HepG2 (cell line): ENCODE results near the gene ETF1. TPM values are rescaled to one million over a fixed set of nuclear protein-coding genes. Genes with fewer than 3 reads are reported as not detected.

Experiments
- ATAC-seq: fragments of 200-7000 bp; cut with Tn5 transposase; 3 replicates; pipeline ENCODE4 v1.9.1; 2020; ENCODE audit warnings: mild to moderate bottlenecking, moderate library complexity
- BruUV-seq: library from RNA; stranded (reverse); fragments of 400-500 nt; replicated peaks from 2 replicates; lab custom pipeline; 2021; lab: Mats Ljungman, UMichigan
- CTCF ChIA-PET: fragments of 300-600 bp; formaldehyde crosslinking; extraction: SDS; loops from one replicate; lab custom pipeline; 2021; ENCODE audit warnings: low total read pairs, inconsistent platforms, low intra/inter-chr PET ratio; lab: Yijun Ruan, JAX
- POLR2A ChIA-PET: fragments of 350-600 bp; sonication (Branson Sonifier 250); formaldehyde crosslinking; loops from one replicate; lab custom pipeline; 2020; ENCODE audit warnings: antibody characterized with exemption, inconsistent platforms; lab: Yijun Ruan, JAX
- DNase-seq: peaks from one replicate; pipeline ENCODE4 v3.0.0-alpha.2; 2015; ENCODE audit warnings: low spot score
- FAIRE-seq: peaks from 3 replicates; lab custom pipeline; 2011; peaks lifted over from hg19 to GRCh38; lab: Jason Lieb, UNC
- H2AFZ ChIP-seq: one replicate; pipeline ENCODE4 v1.6.1; 2011; ENCODE audit warnings: low read length, inconsistent platforms
- H3K27ac ChIP-seq: fragments of 300-600 bp; 3 replicates; pipeline ENCODE4 v1.8.0; 2011; ENCODE audit warnings: mixed run types, mild to moderate bottlenecking, mixed read lengths, low read length, inconsistent platforms; ENCODE audit not compliant: insufficient read depth; ENCODE audit errors: extremely low read length
- H3K27me3 ChIP-seq, 2 experiments: fragments of 200-600 bp in 1 of 2; 2 replicates in 1 of 2; 3 replicates in 1 of 2; pipeline versions ENCODE4 v1.6.0 to v1.8.0; 2011; ENCODE audit warnings: low read length in 2 of 2, mild to moderate bottlenecking in 2 of 2, moderate library complexity in 2 of 2, inconsistent platforms in 1 of 2; ENCODE audit not compliant: insufficient read depth in 2 of 2, control insufficient read depth in 1 of 2
- H3K36me3 ChIP-seq, 2 experiments: fragments of 200-600 bp in 1 of 2; replicated peaks in 1 of 2; 2 replicates in 1 of 2; 3 replicates in 1 of 2; pipeline versions ENCODE4 v1.5.1 to v1.8.0; 2011; ENCODE audit warnings: low read length in 2 of 2, inconsistent platforms in 1 of 2; ENCODE audit not compliant: insufficient read depth in 2 of 2, control insufficient read depth in 1 of 2
- H3K4me1 ChIP-seq: 2 replicates; pipeline ENCODE4 v1.5.1; 2012; ENCODE audit warnings: low read length, inconsistent platforms; ENCODE audit not compliant: insufficient read depth
- H3K4me2 ChIP-seq: 2 replicates; pipeline ENCODE4 v1.6.0; 2011; ENCODE audit warnings: low read depth, low read length, inconsistent platforms
- H3K4me3 ChIP-seq, 3 experiments: fragments of 200-600 bp in 1 of 3; sonication (generic), shearing (Covaris generic) in 1 of 3; replicated peaks in 1 of 3; 2 replicates each; pipeline ENCODE4 v1.5.1; 2011 to 2016; ENCODE audit warnings: low read length in 3 of 3, inconsistent platforms in 2 of 3, low read depth in 2 of 3, mild to moderate bottlenecking in 2 of 3, control low read depth in 1 of 3, mixed read lengths in 1 of 3; ENCODE audit not compliant: insufficient read depth in 1 of 3
- H3K79me2 ChIP-seq: one replicate; pipeline ENCODE4 v1.6.1; 2011; ENCODE audit warnings: low read length, inconsistent platforms; ENCODE audit not compliant: insufficient read depth
- H3K9ac ChIP-seq: 2 replicates; pipeline ENCODE4 v1.6.0; 2011; ENCODE audit warnings: mild to moderate bottlenecking, low read depth, low read length, inconsistent platforms; ENCODE audit not compliant: insufficient read depth
- H3K9me3 ChIP-seq: 2 replicates; pipeline ENCODE4 v1.5.1; 2012; ENCODE audit warnings: mild to moderate bottlenecking, low read length
- H4K20me1 ChIP-seq: 2 replicates; pipeline ENCODE4 v1.6.0; 2011; ENCODE audit warnings: inconsistent platforms, mild to moderate bottlenecking, low read length, moderate library complexity; ENCODE audit not compliant: insufficient read depth
- FOXO1 ChIP-seq: sonication (generic); formaldehyde crosslinking; IDR thresholded peaks from 2 replicates; pipeline ENCODE4 v1.4.0; 2020; ENCODE audit warnings: missing genetic modification reagents
- HCFC1 ChIP-seq: fragments of 150-350 bp; IDR thresholded peaks from 2 replicates; pipeline ENCODE4 v1.6.1; 2014; ENCODE audit warnings: low read depth, low read length
- SIX4 ChIP-seq: sonication (generic); formaldehyde crosslinking; IDR thresholded peaks from 2 replicates; pipeline ENCODE4 v1.4.0; 2020; ENCODE audit warnings: missing genetic modification reagents
- ZFP41 ChIP-seq: sonication (generic); formaldehyde crosslinking; IDR thresholded peaks from 2 replicates; pipeline ENCODE4 v1.4.0; 2020; ENCODE audit warnings: mild to moderate bottlenecking, missing genetic modification reagents, borderline replicate concordance
- ZFP62 ChIP-seq: sonication (generic); formaldehyde crosslinking; IDR thresholded peaks from 2 replicates; pipeline ENCODE4 v1.4.0; 2020; ENCODE audit warnings: missing genetic modification reagents
- ZNF143 ChIP-seq: sonication (generic); formaldehyde crosslinking; IDR thresholded peaks from 2 replicates; pipeline ENCODE4 v1.4.0; 2020; ENCODE audit warnings: missing genetic modification reagents
- ZNF180 ChIP-seq: sonication (generic); formaldehyde crosslinking; IDR thresholded peaks from 2 replicates; pipeline ENCODE4 v1.4.0; 2020; ENCODE audit warnings: low read depth, missing genetic modification reagents, borderline replicate concordance
- ZNF546 ChIP-seq: sonication (generic); formaldehyde crosslinking; conservative IDR thresholded peaks from 2 replicates; pipeline ENCODE4 v1.8.1; 2023; ENCODE audit warnings: mild to moderate bottlenecking, missing genetic modification reagents
- ZSCAN31 ChIP-seq: sonication (generic); formaldehyde crosslinking; IDR thresholded peaks from 2 replicates; pipeline ENCODE4 v1.5.0; 2020; ENCODE audit warnings: low read depth, mild to moderate bottlenecking, missing genetic modification reagents
- WGBS: methylation state at CpG from one replicate; pipeline ENCODE4 v1.1.6; 2017; ENCODE audit warnings: low lambda C conversion rate; 5-methylcytosine and 5-hydroxymethylcytosine counted together
- in situ Hi-C: cut with HindIII; loops from 2 replicates; pipeline ENCODE4 v1.10.0; 2017; ENCODE audit warnings: low pct_unique_long_range_greater_than_20kb; ENCODE audit not compliant: extremely low pct_ligation_motif_present
- intact Hi-C: fragments of 100-400 bp; cut with micrococcal nuclease; formaldehyde crosslinking; loops from one replicate; pipeline ENCODE4 v1.10.0; 2022; ENCODE audit not compliant: unreplicated experiment
- polyA plus RNA-seq, 8 experiments: library from polyadenylated mRNA; depleted of rRNA in 3 of 8; stranded (reverse) in 7 of 8; unstranded in 1 of 8; fragments of >200 nt; fragmentation: Illumina TruSeq in 4 of 8; extraction: Trizol in 4 of 8; gene quantifications; 2 replicates each; pipeline versions ENCODE4 v1.2.1 to v1.2.3, GENCODE V29; 2011 to 2016; ENCODE audit warnings: low read depth in 4 of 8, missing spikeins in 1 of 8, mixed read lengths in 1 of 8; ENCODE audit not compliant: insufficient read depth in 1 of 8
- total RNA-seq, 5 experiments: library from RNA; depleted of rRNA; stranded (reverse); fragments of >200 nt; fragmentation: Illumina TruSeq; extraction: Trizol; gene quantifications; 2 replicates each; pipeline ENCODE4 v1.2.3, GENCODE V29; 2016; ENCODE audit warnings: low read depth in 1 of 5
- TF ChIP-seq, protein P1 (sequence below): sonication (generic); formaldehyde crosslinking; conservative IDR thresholded peaks from 2 replicates; pipeline ENCODE4 v1.8.0; 2022; ENCODE audit warnings: mild to moderate bottlenecking, moderate library complexity, missing genetic modification reagents
- TF ChIP-seq, protein P2 (sequence below): sonication (generic); formaldehyde crosslinking; IDR thresholded peaks from 2 replicates; pipeline ENCODE4 v1.5.0; 2020; ENCODE audit warnings: missing genetic modification reagents
- TF ChIP-seq, protein P3 (sequence below): sonication (generic); formaldehyde crosslinking; IDR thresholded peaks from 2 replicates; pipeline ENCODE4 v1.8.1; 2023; ENCODE audit warnings: mild to moderate bottlenecking, missing genetic modification reagents, borderline replicate concordance
- TF ChIP-seq, protein P4 (sequence below): fragments of 450-650 bp; IDR thresholded peaks from 2 replicates; pipeline ENCODE4 v1.6.1; 2017
- TF ChIP-seq, protein P5 (sequence below): sonication (generic); formaldehyde crosslinking; IDR thresholded peaks from 2 replicates; pipeline ENCODE4 v1.4.0; 2020; ENCODE audit warnings: missing genetic modification reagents

Gene ETF1
- total and polyA plus RNA-seq, 2 of the 13 experiments (the other 11 are each of a cell fraction or from before 2014, with no cell fraction given), result 52.1 to 184 TPM

DNA sequence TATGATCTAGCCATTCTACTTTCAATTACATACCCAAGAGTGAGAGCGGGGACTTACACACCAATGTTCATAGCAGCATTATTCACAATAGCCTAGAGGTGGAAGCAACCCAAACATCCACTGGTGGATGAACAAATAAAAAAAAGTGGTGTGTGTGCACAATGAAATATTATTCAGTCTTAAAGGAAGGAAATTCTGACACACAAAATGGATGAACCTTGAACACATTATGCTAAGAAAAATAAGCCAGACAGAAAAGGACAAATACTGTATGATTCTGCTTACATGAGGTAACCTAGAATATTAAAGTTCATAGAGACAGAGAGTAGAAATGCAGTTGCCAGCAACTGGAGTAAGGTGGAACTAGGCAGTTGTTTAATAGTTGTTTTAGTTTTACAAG is 22.1 kb downstream of the ETF1 start:
- Histone ChIP-seq H2AFZ (no peak overlapping the region), H3K27me3 (no peaks in the 10 kb centered on the region), H3K79me2 (peaks cover 58% of the 10 kb centered on the region), H4K20me1 (peaks cover 15% of the 10 kb centered on the region; the same call in 1 of the 2 replicates), H3K4me2 (no peak overlapping the region), H3K36me3 (peaks cover 8 to 47% of the 10 kb centered on the region in 2 experiments), H3K4me1 (peaks cover 47% of the 10 kb centered on the region), H3K9ac (no peak overlapping the region), H3K9me3 (no peaks in the 10 kb centered on the region)
- in situ Hi-C loops, result no loop called here
- DNase-seq (no peak), FAIRE-seq (no peak), ATAC-seq (no peak)
- CTCF ChIA-PET, result no interaction called here
- 98% methylated on average over 1 of the region's 1 CpG for WGBS
- POLR2A ChIA-PET, result no interaction called here
- TF ChIP-seq ZNF546 (CRISPR knock-in tag), result no peak
- no peak for TF ChIP-seq ZNF180 (CRISPR knock-in tag)
- TF ChIP-seq FOXO1 (CRISPR knock-in tag), result no peak
- TF ChIP-seq, protein P1, sequence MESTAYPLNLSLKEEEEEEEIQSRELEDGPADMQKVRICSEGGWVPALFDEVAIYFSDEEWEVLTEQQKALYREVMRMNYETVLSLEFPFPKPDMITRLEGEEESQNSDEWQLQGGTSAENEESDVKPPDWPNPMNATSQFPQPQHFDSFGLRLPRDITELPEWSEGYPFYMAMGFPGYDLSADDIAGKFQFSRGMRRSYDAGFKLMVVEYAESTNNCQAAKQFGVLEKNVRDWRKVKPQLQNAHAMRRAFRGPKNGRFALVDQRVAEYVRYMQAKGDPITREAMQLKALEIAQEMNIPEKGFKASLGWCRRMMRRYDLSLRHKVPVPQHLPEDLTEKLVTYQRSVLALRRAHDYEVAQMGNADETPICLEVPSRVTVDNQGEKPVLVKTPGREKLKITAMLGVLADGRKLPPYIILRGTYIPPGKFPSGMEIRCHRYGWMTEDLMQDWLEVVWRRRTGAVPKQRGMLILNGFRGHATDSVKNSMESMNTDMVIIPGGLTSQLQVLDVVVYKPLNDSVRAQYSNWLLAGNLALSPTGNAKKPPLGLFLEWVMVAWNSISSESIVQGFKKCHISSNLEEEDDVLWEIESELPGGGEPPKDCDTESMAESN (CRISPR knock-in tag), result no peak
- TF ChIP-seq ZNF143, result no peak
- TF ChIP-seq, protein P2, sequence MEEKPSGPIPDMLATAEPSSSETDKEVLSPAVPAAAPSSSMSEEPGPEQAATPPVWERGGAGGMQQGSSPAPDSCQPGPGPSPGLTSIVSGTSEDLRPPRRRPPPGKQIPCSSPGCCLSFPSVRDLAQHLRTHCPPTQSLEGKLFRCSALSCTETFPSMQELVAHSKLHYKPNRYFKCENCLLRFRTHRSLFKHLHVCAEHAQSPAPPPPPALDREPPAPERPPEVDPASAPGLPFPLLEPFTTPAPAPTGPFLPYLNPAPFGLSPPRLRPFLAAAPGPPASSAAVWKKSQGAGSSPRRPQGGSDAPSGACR, result no peak
- TF ChIP-seq, protein P3, sequence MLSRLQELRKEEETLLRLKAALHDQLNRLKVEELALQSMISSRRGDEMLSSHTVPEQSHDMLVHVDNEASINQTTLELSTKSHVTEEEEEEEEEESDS (CRISPR knock-in tag), result no peak
- TF ChIP-seq, protein P4, sequence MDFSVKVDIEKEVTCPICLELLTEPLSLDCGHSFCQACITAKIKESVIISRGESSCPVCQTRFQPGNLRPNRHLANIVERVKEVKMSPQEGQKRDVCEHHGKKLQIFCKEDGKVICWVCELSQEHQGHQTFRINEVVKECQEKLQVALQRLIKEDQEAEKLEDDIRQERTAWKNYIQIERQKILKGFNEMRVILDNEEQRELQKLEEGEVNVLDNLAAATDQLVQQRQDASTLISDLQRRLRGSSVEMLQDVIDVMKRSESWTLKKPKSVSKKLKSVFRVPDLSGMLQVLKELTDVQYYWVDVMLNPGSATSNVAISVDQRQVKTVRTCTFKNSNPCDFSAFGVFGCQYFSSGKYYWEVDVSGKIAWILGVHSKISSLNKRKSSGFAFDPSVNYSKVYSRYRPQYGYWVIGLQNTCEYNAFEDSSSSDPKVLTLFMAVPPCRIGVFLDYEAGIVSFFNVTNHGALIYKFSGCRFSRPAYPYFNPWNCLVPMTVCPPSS, result no peak
- TF ChIP-seq ZFP62, result no peak
- TF ChIP-seq SIX4 (CRISPR knock-in tag), result no peak
- TF ChIP-seq, protein P5, sequence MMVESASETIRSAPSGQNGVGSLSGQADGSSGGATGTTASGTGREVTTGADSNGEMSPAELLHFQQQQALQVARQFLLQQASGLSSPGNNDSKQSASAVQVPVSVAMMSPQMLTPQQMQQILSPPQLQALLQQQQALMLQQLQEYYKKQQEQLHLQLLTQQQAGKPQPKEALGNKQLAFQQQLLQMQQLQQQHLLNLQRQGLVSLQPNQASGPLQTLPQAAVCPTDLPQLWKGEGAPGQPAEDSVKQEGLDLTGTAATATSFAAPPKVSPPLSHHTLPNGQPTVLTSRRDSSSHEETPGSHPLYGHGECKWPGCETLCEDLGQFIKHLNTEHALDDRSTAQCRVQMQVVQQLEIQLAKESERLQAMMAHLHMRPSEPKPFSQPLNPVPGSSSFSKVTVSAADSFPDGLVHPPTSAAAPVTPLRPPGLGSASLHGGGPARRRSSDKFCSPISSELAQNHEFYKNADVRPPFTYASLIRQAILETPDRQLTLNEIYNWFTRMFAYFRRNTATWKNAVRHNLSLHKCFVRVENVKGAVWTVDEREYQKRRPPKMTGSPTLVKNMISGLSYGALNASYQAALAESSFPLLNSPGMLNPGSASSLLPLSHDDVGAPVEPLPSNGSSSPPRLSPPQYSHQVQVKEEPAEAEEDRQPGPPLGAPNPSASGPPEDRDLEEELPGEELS, result no peak
- TF ChIP-seq ZFP41, result no peak
- TF ChIP-seq ZSCAN31 (CRISPR knock-in tag), result no peak
- no peak for TF ChIP-seq HCFC1
- TF ChIP-seq, all 625 proteins: peak for 0
- intact Hi-C loops, result loop anchor here (1.0 kb wide), 1 partner anchor 8 kb away; no protein-coding TSS in a partner anchor
- Histone ChIP-seq H3K27ac (no peak overlapping the region), H3K4me3 (no peak overlapping the region)
- no TSS peak for BruUV-seq
